ENCODE results near the gene PLEKHA7. TPM values are rescaled to one million over a fixed set of nuclear protein-coding genes. Genes with fewer than 3 reads are reported as not detected.

Gene PLEKHA7
- total and polyA plus RNA-seq, 2 of the 4 experiments (the other 2 are of a cell fraction), result 0.12 TPM; not detected in 1

GRCh38 chr11:16953663-16954062 is 60.6 kb downstream of the PLEKHA7 start:
- no peak for TF ChIP-seq RAD21 (IDR thresholded peaks at IDR 0.05; ENCODE audit: low read length)
- no peak for TF ChIP-seq MXI1 (IDR thresholded peaks at IDR 0.05; ENCODE audit: borderline replicate concordance, low read depth, low read length)
- no peak for TF ChIP-seq SMC3 (IDR thresholded peaks at IDR 0.05; ENCODE audit: low read depth, low read length)
- no peak for TF ChIP-seq RCOR1 (IDR thresholded peaks at IDR 0.05; ENCODE audit: insufficient replicate concordance, low read length)
- TF ChIP-seq RFX5 (IDR thresholded peaks at IDR 0.05; ENCODE audit: low read depth, low read length), result no peak
- no peak for TF ChIP-seq CHD1 (IDR thresholded peaks at IDR 0.05; ENCODE audit: low read depth, low read length)
- no peak for TF ChIP-seq NFE2L2 (IDR thresholded peaks at IDR 0.05; ENCODE audit: low read depth, low read length)
- no peak for TF ChIP-seq USF2 (IDR thresholded peaks at IDR 0.05; ENCODE audit: low read depth, low read length)
- TF ChIP-seq ELK1 (IDR thresholded peaks at IDR 0.05; ENCODE audit: borderline replicate concordance, low read depth, low read length), result no peak
- no peak for TF ChIP-seq POLR2A (IDR thresholded peaks at IDR 0.05; ENCODE audit: low read depth, low read length)
- no peak for TF ChIP-seq CTCF (conservative IDR thresholded peaks at IDR 0.05; ENCODE audit: low read depth, low read length)
- no peak for TF ChIP-seq CEBPB (IDR thresholded peaks at IDR 0.05; ENCODE audit: low read depth, low read length)
- no peak for TF ChIP-seq BHLHE40 (IDR thresholded peaks at IDR 0.05; ENCODE audit: low read depth, low read length)
- TF ChIP-seq FOS (IDR thresholded peaks at IDR 0.05; ENCODE audit: low read depth, low read length), result no peak
- TF ChIP-seq MAFK (IDR thresholded peaks at IDR 0.05; ENCODE audit: low read depth, low read length), result no peak
- no peak for TF ChIP-seq MAZ (IDR thresholded peaks at IDR 0.05; ENCODE audit: borderline replicate concordance, low read depth, low read length)
- no peak overlapping the region for H3K9ac ChIP-seq (ENCODE audit: low read depth, low read length)
- no peaks in the 10 kb centered on the region for H3K9me1 ChIP-seq (ENCODE audit: insufficient read depth, low read length)
- no peak overlapping the region for H2BK5ac ChIP-seq (ENCODE audit: low read depth, low read length, poor library complexity, severe bottlenecking)
- no peak overlapping the region for H3K4ac ChIP-seq (ENCODE audit: low read depth, low read length)
- no peak overlapping the region for H3K18ac ChIP-seq (ENCODE audit: low read depth, low read length)
- BruUV-seq (replicated peaks), result no TSS peak
- no peak overlapping the region for H3K14ac ChIP-seq (replicated peaks; ENCODE audit: low read depth, low read length)
- no peaks in the 10 kb centered on the region for H3K9me3 ChIP-seq (ENCODE audit: control insufficient read depth, insufficient read depth, low read length)
- no peaks in the 10 kb centered on the region for H3K36me3 ChIP-seq (ENCODE audit: control insufficient read depth, insufficient read depth, low read length)
- no peak overlapping the region for H2BK15ac ChIP-seq (ENCODE audit: low read depth, low read length)
- H2AK5ac ChIP-seq (ENCODE audit: low read depth, low read length), result no peak overlapping the region
- H3K4me3 ChIP-seq (ENCODE audit: insufficient read depth, low read depth, low read length), result no peak overlapping the region
- H3K27me3 ChIP-seq (ENCODE audit: control insufficient read depth, insufficient read depth, low read length), result peaks cover 3% of the 10 kb centered on the region; the same call in 1 of the 2 replicates
- in situ Hi-C loops (cut with MboI; ENCODE audit: low sequenced_read_pairs), result no loop called here
- no peak overlapping the region for H2BK120ac ChIP-seq (ENCODE audit: low read depth, low read length)
- H4K5ac ChIP-seq (ENCODE audit: low read depth, low read length), result no peak overlapping the region
- H2BK20ac ChIP-seq (ENCODE audit: low read depth, low read length), result no peak overlapping the region
- H4K8ac ChIP-seq (ENCODE audit: low read depth in 2 of 2, low read length in 2 of 2), result no peak overlapping the region
- no peaks in the 10 kb centered on the region for H4K20me1 ChIP-seq (ENCODE audit: insufficient read depth, low read length)
- no peak overlapping the region for H4K91ac ChIP-seq (ENCODE audit: insufficient read depth, low read depth, low read length)
- DNase-seq (no peak), ATAC-seq (ENCODE audit: low read depth) (no peak)
- no peak overlapping the region for H2AFZ ChIP-seq (replicated peaks; ENCODE audit: low read length, poor library complexity)
- no peak overlapping the region for H3K56ac ChIP-seq (ENCODE audit: extremely low read depth, insufficient read depth, low read length)
- intact Hi-C loops (cut with micrococcal nuclease), result no loop called here
- POLR2A ChIA-PET (ENCODE audit: unreplicated experiment), result no interaction called here
- CTCF ChIA-PET, result no interaction called here
- H3K79me1 ChIP-seq (ENCODE audit: low read depth in 1 of 2, low read length in 2 of 2), result no peaks in the 10 kb centered on the region
- H3K4me2 ChIP-seq (ENCODE audit: low read depth, low read length), result no peak overlapping the region
- dilution Hi-C loops (cut with HindIII; ENCODE audit: low sequenced_read_pairs, unreplicated experiment), result no loop called here
- no peaks in the 10 kb centered on the region for H3K4me1 ChIP-seq (ENCODE audit: control insufficient read depth, insufficient read depth, low read length)
- H3K23ac ChIP-seq (ENCODE audit: low read depth, low read length), result no peak overlapping the region
- no peak overlapping the region for H2AK9ac ChIP-seq (replicated peaks; ENCODE audit: low read depth, low read length, poor library complexity)
- no peak overlapping the region for H3K27ac ChIP-seq (ENCODE audit: insufficient read depth, low read length)
